ENCODE data around the gene VRK2.
A peak's percentile ranks its signal among the peaks of the same experiment; 100 is the strongest.
"Not testable (repeated sequence)": the region's sequence is repeated elsewhere in the genome, so short reads cannot be mapped to it uniquely, and the experiment has no call there.

Gene VRK2

GRCh38 chr2:58055033-58055786 lies 8.6 kb downstream of the VRK2 start:
- no peak for FAIRE-seq

DNA sequence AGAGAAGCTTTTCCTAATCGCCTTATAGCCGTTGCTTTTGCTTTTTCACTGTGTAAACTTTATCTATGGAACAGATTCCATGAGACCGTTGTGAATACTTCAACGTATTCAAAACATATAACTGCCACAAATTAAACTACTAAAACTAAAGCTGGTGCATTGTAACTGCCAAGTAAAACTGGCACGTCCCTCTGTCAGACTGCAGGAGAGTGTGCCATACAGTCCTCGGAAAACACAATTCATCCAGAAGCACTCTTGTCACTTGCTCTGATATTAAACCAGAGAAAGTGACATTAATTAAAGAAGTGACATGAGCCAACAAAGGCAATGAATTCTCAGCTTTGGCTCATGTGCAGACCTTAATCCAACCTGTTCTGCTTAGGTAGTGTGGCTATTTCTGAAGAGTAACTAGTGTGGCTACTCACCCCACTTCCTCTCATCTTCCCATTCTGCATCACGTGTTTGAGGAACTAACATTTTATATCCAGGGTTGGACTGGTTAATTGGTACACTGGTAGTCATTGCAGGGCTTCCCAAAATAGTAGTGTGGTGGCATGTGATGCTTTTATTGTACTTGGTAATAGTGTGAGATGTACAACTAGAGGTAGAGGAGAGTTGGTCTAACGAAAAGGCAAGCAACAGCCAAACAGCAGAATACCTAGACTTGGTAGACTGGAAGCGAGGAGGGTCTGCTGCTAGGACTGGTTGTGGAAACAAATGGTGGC lies 9.7 kb downstream of the VRK2 start:
- FAIRE-seq = no peak

- no peak for FAIRE-seq
Observed at GRCh38 chr2:58057707-58058530, 11.3 kb downstream of the VRK2 start.

DNA sequence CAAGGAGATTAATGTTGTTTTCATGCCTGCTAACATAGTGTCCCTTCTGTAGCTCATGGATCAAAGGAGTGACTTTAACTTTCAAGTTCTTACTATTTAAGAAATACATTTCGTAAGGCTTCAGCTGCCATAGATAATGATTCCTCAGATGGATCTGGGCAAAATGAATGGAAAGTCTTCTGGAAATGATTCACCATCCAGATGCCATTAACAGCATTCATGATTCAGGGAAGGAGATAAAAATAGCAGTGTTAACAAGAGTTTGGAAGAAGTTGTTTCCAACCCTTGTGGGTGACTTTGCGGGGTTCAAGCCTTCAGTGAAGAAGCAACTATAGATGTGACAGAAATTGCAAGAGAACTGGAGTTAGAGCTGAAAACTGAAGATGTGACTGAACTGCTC lies 17.0 kb downstream of the VRK2 start:
- FAIRE-seq = no peak

DNA sequence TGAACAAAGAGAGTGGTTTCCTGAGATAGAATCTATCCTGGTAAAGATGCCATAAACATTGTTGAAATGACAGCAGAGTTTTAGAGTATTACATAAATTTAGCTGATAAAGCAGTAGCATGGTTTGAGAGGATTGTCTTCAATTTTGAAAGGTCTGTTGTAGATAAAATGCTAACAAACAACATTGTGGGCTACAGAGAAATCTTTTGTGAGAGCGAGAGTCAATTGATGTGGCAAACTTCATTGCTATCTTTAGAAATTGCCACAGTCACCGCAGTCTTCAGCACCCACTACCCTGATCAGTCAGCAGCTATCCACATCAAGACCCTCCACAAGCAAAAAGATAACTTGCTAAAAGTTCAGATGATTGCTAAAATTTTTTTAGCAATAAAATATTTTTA lies 17.5 kb downstream of the VRK2 start:
- FAIRE-seq = no peak

GRCh38 chr2:58065248-58065647 lies 18.6 kb downstream of the VRK2 start:
- no peak for FAIRE-seq

DNA sequence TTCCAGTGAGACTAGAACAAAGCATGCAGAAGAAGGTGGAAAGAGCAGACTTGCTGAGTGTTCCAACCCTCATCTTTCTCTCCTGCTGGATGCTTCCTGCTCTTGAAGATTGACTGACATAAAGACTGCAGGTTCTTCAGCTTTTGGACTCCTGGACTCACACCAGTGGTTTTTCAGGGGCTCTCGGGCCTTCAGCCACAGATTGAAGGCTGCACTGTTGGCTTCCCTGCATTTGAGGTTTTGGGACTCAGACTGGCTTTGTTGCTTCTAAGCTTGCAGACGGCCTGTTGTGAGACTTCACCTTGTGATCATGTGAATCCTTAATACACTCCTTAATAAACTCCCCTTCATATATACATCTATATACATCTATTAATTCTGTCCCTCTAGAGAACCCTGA lies 20.4 kb downstream of the VRK2 start:
- no peak for FAIRE-seq

GRCh38 chr2:58070765-58071164 lies 24.2 kb downstream of the VRK2 start:
- peak; percentile 35 for FAIRE-seq

GRCh38 chr2:58072102-58072501 lies 25.5 kb downstream of the VRK2 start:
- peak; percentile 35 for FAIRE-seq

GRCh38 chr2:58073008-58073407 lies 26.4 kb downstream of the VRK2 start:
- peak; percentile 6 for FAIRE-seq

DNA sequence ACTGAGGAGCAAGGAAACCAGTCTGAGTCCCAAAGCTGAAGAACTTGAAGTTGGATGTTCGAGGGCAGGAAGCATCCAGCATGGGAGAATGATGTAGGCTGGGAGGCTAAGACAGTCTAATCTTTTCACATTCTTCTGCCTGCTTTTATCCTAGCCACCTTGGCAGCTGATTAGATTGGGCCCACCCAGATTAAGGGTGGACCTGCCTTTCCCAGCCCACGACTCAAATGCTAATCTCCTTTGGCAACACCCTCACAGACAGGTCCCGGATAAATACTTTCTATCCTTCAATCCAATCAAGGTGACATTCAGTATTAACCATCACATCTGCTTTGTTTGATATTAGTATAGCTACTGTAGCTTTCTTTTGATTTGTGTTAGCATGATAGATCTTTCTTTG lies 27.1 kb downstream of the VRK2 start:
- FAIRE-seq = no peak

DNA sequence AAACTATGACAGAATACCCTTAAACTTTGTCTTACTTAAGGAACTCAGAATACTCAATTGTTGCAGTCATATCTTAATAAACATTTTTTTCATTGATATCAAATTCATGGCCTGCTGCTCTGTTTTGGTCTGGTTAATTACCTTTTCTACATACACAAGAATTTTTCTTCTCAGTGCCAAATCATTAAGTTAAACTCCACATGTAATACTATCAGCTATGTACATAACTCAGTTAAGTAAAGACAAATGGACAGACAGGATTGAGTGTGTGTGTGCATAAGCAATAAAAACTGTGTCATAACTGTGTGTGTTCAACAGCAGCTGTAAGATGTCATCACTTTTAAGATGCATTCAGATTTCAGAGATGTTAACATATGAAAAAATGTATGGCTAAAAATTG lies 34.4 kb downstream of the VRK2 start:
- FAIRE-seq = no peak

DNA sequence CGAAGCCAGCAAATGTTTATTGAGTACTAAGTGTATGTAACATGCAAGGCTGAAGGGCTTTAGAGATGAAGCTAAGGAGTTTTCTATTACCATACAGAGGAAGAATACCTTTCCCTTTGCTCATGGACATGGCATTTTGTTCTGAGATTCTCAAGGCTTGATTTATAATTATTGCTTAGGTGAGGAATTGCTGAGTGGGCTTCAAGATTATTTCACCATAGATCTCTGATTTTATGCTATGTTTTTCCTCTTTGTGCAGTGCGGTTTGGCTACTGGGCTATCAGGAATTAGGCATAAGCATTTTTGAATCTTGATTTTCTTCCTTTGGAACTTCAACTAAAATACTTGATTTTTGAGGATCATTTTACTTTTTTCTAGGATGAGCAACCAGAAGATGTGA lies 42.5 kb downstream of the VRK2 start:
- FAIRE-seq = no peak

GRCh38 chr2:58092772-58093171 lies 46.2 kb downstream of the VRK2 start:
- FAIRE-seq = not testable (repeated sequence)

DNA sequence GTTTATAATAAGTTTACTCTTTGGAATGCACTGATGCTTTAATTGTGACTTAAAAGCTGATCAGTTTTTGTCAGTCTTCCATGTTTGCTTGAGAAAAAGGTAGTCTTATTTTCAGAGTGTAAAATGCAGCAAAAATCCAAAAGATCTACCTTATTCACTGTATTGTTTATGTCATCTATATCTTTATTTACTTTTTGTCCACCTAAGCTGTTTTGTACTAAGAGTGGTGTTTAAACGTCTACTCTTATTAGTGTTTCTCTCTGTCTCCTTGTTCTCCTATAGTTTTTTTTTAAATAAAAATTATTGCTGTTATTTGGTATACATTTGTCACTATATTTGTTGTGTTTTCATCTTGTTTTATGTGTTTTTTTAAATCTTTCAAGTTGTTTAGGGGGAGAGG lies 50.4 kb downstream of the VRK2 start:
- peak; percentile 59 for FAIRE-seq

DNA sequence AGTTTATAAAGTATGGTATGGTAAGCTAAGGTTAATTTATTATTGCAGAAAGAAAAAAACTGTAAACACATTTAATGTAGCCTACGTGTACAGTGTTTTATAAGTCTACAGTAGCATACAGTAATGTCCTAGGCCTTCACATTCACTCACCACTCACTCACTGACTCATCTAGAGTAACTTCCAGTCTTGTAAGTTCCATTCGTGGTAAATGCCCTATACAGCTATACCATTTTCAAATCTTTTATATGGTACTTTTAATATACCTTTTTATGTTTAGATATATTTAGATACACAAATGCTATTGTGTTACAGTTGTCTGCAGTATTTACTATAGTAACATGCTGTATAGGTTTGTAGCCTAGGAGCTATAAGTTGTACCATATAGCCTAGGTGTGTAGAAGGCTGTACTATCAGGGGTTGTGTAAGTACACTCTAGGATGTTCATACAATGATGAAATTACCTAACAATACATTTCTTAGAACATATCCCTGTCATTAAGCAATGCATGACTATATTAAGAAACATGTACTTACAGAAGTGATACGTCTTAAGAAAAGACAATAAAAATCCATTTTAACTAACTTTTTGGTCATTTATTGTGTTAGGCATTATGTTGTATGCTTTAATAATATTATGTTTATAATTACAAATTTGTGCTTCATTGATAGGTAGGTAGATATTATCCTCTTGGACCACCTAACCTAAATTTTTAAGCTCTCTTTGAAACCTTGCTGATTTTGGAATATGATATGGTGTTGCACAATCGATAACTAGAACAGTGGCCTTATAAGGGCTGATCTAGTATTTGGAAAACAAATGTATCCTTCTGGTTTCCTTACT lies 51.9 kb downstream of the VRK2 start:
- no peak for FAIRE-seq

DNA sequence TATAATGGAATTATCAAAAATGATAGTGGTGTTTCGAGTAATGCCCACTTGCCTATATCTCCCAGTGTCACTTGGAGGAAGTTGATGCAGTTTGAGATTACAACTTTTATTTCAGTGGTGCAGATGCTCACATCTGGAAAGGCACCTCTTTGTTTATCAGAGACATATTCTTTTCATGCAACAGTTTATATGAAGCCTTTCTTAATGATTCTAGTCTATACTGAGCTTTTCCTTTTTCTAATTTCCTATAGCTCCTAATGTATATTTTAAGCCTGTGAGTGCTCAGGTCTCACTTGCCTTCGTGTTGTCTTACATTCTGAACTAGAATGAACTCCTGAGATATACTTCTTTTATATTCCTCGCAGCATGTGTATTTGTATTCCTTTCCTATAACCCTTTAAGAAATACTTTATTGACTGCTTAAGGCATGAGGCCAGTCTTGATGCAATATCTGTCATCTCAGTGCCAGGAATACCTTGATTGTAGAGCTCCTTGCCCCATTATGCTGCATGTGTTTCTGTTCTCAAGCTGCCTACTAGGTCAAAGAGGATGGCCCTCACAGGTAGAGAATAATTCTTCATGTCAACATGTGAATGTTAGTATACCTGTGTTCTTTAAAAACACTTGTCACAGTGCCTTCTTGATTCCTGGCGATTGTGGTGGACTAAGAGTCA lies 52.6 kb downstream of the VRK2 start:
- FAIRE-seq = no peak

- FAIRE-seq = no peak
Observed at GRCh38 chr2:58101500-58101899, 54.9 kb downstream of the VRK2 start.

GRCh38 chr2:58106896-58107295 lies 60.3 kb downstream of the VRK2 start:
- FAIRE-seq = no peak

DNA sequence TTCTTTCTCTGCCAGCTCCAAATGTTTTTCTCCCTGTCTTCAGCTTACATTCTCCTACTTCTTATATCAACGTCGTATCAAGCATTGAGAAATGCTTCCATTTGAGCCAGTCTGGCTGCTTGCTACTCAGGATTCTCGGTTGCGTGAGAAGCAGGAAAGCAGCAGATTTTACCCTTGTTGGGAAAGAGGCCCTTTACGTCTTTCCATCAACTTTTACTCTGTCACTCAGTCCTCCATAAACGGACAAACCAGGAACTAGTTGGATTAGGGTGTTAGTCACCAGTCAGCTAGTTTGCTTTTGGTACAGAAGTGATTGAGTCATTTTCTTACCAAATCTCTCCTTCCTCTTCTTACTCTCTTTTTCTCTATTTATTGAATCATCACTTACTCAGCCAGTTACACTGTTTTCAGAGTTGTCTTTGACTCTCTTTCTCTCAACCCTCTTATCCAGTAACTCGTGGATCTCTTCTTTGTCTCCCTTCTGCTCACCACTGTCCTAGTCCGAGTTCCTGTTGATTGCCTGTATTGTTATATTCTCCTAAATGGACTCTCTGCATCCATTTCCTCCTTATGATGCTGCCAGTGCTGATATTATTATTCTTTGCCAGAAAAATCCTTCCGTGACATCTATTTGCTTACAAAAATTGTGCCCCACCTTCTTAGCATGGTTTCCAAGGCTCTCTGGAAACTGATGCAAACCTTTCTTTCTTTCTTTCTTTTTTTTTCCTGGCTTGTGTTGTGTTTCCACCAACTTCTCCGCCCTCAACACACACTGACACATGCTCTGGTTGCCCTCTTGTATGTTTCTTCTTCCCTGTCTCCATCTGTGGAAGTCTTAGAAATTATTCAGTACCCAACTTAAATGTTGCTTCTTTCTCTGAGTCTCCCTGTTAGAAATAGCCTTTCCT lies 61.5 kb downstream of the VRK2 start:
- FAIRE-seq = no peak

- FAIRE-seq = no peak
Observed at GRCh38 chr2:58109481-58109880, 62.9 kb downstream of the VRK2 start.

All from A204.1 (cell line).